Activated CD8-positive, alpha-beta memory T cell treated with anti-CD3 and anti-CD28 coated beads, Interleukin-2, amount 50 U/mL, for 24 hours (primary cell): ENCODE measurements around the gene GSTP1.
"Not testable (repeated sequence)": the region's sequence is repeated elsewhere in the genome, so short reads cannot be mapped to it uniquely, and the experiment has no call there.

Experiments used
- DNase-seq: peaks from one replicate; pipeline ENCODE4 v3.0.0-alpha.2; 2020; ENCODE audit errors: extremely low read depth

Gene GSTP1

DNA sequence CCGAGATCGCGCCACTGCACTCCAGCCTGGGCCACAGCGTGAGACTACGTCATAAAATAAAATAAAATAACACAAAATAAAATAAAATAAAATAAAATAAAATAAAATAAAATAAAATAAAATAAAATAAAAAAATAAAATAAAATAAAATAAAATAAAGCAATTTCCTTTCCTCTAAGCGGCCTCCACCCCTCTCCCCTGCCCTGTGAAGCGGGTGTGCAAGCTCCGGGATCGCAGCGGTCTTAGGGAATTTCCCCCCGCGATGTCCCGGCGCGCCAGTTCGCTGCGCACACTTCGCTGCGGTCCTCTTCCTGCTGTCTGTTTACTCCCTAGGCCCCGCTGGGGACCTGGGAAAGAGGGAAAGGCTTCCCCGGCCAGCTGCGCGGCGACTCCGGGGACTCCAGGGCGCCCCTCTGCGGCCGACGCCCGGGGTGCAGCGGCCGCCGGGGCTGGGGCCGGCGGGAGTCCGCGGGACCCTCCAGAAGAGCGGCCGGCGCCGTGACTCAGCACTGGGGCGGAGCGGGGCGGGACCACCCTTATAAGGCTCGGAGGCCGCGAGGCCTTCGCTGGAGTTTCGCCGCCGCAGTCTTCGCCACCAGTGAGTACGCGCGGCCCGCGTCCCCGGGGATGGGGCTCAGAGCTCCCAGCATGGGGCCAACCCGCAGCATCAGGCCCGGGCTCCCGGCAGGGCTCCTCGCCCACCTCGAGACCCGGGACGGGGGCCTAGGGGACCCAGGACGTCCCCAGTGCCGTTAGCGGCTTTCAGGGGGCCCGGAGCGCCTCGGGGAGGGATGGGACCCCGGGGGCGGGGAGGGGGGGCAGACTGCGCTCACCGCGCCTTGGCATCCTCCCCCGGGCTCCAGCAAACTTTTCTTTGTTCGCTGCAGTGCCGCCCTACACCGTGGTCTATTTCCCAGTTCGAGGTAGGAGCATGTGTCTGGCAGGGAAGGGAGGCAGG is at the start of gene GSTP1:
GSTP1 (plus strand) TSS at position 566 of the 958 bp plus-strand sequence; CDS start at position 598, 32 bp downstream.
- peak; percentile 59 for DNase-seq

- DNase-seq: no peak
Observed at GRCh38 chr11:67534070-67534679, 49.4 kb upstream of the GSTP1 start.

DNA sequence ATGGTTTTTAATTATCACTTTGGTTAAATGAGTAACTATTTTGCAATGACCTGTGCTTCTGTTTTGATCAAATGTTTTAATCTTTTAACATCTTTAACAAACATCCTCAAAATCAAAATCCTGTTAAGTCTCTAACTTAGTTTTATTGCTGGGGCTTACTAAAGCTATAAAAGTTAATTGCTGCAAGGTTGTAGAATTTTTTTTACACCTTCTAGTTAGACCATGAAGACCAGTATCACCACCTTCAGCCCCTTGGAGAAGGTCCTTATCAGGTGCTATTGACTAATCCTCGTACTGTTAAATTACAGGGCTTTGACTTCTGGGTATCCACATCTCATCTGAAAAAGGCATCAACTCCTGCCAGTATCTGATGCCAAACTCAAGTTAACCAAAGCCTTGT is 48.1 kb upstream of the GSTP1 start:
- DNase-seq: no peak

DNA sequence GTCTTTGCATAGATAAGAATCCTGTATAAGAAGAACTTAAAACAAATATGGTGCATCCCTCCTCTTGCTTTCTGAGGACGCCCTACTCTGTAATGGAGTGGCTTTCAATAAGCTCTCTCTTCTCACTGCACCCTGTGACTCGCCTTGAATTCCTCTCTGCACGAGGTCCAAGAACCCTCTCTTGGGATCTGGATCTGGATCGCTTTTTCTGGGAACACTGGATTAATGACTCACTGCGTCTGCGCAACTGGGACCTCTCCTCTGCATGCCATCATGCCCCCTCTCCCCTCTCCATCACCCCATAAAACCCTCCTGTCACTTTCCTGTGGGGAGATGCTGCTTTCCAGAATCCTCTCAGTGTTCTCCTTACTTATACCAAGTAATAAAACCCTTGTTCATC is 45.3 kb upstream of the GSTP1 start:
- no peak for DNase-seq

GRCh38 chr11:67538823-67539505 is 44.6 kb upstream of the GSTP1 start:
- DNase-seq: no peak

- no peak for DNase-seq
Observed at GRCh38 chr11:67539550-67539949, 44.1 kb upstream of the GSTP1 start.

DNA sequence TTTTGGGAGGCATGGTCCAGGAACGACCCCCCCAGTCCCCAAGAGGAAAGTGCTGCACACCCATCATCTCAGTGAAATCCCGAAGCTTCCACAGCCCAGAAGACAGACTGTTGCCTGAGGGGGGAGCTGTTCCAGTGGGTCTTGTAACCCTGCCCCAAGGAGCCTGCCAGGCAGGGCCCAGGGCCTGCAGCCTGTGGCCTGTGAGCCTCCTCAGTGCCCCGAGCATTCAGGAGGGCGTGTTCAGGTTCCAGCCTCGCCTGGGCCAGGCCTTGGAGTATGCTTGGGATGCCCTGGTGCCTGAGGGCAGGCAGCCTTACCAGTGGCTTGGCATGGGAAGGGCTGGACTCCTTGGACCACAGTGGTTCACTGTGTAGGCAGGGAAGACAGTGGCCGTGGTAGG is 42.4 kb upstream of the GSTP1 start:
- DNase-seq: no peak

DNA sequence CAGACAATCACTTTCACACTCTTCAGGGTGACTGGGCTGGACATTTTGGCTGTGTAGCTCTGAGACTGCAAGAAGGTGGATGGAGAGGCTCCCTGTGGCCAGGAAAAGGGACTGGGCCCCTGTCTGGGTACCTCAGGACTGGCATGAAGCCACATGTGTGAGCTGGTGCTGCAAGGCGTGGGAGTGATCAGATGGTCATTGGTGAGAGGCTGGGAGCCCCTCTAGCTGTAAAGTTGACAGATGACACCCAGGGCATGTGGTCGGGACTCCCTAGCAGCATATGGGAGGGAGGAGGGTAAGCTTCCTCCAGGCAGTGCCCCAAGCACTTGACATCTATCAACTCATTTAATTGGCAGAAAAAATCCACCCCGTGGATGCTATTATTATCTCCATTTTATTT is 41.4 kb upstream of the GSTP1 start:
- DNase-seq: no peak

GRCh38 chr11:67542971-67543370 is 40.6 kb upstream of the GSTP1 start:
- no peak for DNase-seq

DNA sequence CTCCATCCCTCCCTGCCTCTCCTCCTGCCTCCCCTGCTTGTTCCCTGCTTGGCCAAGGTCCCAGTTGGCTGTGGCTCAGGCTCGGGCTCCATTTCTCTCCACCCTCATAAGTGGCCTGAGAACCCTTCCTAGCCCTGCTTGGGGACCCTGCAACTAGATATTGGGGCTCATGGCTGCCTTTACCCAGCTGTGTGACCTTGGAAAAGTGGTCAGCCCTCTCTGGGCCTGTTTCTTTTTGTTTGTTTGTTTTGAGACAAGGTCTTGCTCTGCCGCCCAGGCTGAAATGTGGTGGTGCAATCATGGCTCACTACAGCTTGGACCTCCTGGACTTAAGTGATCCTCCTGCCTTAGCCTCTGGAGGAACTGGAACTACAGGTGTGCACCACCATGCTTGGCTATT is 40.0 kb upstream of the GSTP1 start:
- DNase-seq: no peak

DNA sequence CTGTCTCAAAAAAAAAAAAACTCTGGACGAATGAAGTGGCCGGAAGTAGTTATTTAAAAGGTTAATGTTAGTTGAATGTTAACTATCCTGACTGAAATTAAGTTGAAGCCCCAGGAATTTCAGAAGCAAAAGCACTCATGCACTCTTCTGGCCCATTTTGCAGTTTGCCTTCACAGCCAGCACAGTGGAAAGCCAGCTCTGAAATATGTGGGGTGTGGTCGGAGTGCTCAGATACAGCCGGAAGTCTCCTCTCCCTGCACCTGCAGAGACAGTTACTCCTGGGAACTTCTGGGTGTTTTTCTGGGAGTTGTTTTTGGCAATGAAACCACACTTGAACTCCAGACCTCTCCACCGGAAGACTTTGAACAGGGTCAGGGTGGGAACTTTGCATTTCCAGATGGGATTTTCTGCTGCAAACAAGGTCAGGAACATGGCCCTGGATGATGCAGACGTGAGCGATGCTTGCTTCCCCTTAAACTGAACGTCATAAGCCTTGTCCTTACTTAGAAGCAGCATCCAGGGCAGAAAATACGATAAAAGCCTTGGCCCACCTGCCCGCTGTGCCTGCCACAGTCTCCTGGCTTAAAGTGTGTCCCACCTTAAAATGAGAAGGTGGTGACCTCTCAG is 38.9 kb upstream of the GSTP1 start:
- DNase-seq: no peak

- DNase-seq: no peak
Observed at GRCh38 chr11:67545280-67545679, 38.3 kb upstream of the GSTP1 start.

GRCh38 chr11:67548112-67548511 is 35.5 kb upstream of the GSTP1 start:
- not testable (repeated sequence) for DNase-seq

GRCh38 chr11:67548555-67549110 is 35.0 kb upstream of the GSTP1 start:
- DNase-seq: no peak

GRCh38 chr11:67551127-67551526 is 32.5 kb upstream of the GSTP1 start:
- no peak for DNase-seq

DNA sequence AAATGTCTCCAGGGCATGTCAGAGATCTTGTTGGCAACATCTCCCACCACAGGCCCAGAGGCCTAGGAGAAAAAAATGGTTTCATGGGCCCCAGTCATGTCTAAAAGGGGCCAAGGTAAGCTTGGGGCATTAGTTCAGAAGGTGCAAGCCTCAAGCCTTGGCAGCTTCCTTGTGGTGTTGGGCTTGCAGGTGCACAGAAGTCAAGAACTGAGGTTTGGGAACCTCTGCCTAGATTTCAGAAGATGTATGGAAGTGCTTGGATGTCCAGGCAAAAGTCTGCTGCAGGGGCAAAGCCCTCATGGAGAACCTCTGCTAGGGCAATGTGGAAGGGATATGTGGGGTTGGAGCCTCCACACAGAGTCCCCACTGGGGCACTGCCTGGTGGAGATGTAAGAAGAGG is 31.9 kb upstream of the GSTP1 start:
- DNase-seq: not testable (repeated sequence)

DNA sequence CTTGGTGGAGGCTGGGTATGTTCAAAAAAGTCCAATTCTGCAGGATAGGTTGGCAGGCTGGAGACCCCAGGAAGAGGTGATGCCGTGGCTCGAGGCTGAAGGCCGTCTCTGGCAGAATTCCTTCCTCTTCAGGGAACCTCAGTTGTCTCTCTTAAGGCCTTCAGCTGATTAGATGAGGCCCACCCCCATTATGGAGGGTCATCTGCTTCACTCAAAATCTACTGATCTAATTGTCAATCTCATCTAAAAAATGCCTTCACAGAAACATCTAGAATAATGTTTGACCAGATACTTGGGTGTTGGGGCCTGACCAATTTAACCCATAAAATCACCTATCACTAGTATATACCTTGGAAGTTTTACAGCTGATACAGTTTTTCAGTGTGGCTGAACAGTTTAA is 27.4 kb upstream of the GSTP1 start:
- DNase-seq: no peak

- DNase-seq: no peak
Observed at GRCh38 chr11:67558084-67558772, 25.4 kb upstream of the GSTP1 start.

DNA sequence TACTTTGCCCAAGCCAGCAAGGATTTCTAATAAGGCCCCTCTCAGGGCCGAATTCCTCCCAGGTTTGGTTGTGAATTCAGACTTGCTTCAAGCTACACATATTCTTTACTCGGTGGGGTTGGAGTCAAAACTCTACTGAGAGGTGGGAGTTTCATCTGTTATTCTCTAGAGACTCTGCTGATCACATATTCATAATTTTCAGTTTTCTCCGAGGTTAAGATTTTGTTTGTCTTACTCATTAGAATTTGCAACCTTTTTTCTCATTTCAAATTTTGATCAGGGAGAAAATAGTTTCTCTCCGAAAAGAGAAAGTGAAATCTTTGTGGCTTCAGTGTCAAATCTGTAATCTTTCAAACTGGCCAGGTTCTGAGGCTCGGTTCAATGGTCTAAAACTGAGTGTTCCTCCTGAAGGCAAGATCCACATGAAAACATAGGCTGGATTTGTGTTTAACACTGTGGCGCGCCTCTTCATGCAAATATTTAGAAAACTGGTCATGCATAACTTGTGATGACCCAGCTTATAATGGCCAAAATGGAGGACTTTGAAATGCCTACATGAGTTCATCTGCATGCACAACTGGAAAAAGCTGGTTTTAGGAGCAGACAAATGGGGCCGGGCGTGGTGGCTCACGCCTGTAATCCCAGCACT is 21.5 kb upstream of the GSTP1 start:
- DNase-seq: no peak

DNA sequence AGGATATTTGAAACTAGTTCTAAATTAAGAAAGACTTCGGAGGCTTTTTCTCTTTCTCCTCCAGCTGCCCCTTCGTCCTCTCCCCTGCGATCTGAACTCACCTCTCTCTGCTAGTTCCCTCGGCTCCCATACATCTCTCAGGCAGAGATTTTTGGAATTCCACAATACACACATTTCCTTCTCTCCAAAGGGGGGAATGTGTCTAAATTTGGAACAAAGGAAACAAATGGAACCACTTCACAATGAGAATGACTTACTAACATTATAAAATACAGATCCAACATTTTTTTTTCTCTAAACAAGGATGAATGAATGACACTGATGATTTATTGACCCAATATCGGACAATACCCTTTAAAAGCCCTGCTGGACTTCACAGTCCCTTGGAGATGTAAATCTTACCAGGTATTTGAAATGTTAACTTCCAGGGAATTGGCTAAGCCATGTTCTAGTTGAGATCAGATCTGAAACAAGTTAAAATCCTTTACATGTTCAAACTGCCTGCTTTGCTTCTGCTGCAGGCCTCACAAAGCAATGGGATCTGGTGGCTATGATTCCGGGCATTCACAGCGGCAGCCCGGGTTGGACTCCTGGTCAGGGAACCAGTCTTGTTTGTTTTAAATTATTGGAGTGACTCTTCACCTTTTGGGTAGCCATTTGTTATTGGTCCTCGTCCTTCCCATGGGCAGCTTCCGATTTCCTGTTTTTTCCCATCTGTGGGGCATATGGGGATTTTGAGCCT is 20.5 kb upstream of the GSTP1 start:
- no peak for DNase-seq
